Mesothelial cell of epicardium (in vitro differentiated cells): Measurements from ENCODE around the gene MYOM1. TPM values are rescaled to one million over a fixed set of nuclear protein-coding genes. Genes with fewer than 3 reads are reported as not detected.

Experiments
- DNase-seq, 2 experiments: peaks; one replicate each; pipeline ENCODE4 v3.0.0; 2021; ENCODE audit warnings: low spot score in 2 of 2; ENCODE audit not compliant: unreplicated experiment in 2 of 2
- H3K27ac Mint-ChIP-seq: 2 replicates; pipeline ENCODE4 v1.8.0; 2021; ENCODE audit warnings: mixed read lengths
- H3K27me3 Mint-ChIP-seq: 2 replicates; pipeline ENCODE4 v1.8.0; 2021; ENCODE audit warnings: low read depth, mixed read lengths
- H3K36me3 Mint-ChIP-seq: 2 replicates; pipeline ENCODE4 v1.8.0; 2021; ENCODE audit warnings: mixed read lengths
- H3K4me1 Mint-ChIP-seq: 2 replicates; pipeline ENCODE4 v1.8.0; 2021; ENCODE audit warnings: mixed read lengths
- H3K4me3 Mint-ChIP-seq: 2 replicates; pipeline ENCODE4 v1.8.0; 2021; ENCODE audit warnings: mild to moderate bottlenecking, moderate library complexity, mixed read lengths
- H3K9me3 Mint-ChIP-seq: 2 replicates; pipeline ENCODE4 v1.8.0; 2021; ENCODE audit warnings: mixed read lengths
- total RNA-seq: library from RNA; stranded (reverse); gene quantifications from 3 replicates; pipeline ENCODE4 v1.2.1, GENCODE V29; 2021
- TF ChIP-seq, protein P1 (sequence below): fragments of 200-600 bp; sonication (generic); IDR thresholded peaks from one replicate; pipeline ENCODE4 v1.5.0; 2021; ENCODE audit warnings: antibody characterized with exemption; ENCODE audit not compliant: unreplicated experiment

The MYOM1 gene
- total RNA-seq, 1 donor from 2014 or later: 2.8 TPM

DNA sequence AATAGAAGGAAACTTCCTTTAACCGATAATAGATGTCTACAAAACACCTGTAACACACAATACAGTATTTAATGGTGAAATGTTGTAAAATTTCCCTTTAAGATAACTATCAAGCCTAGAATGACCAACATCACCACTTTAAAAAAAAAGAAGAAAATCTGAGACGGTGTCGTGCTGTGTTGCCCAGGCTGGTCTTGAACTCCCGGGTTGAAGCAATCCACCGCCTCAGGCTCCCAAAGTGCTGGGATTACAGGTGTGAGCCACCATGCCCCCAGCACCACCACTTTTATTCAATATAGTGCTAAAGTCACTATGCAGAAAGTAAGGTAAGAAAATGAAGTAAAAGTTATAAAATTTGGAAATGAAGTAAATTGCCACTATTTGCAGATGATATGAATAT is 96.9 kb downstream of the MYOM1 start:
- peaks cover 15% of the 10 kb centered on the region for H3K9me3 Mint-ChIP-seq

DNA sequence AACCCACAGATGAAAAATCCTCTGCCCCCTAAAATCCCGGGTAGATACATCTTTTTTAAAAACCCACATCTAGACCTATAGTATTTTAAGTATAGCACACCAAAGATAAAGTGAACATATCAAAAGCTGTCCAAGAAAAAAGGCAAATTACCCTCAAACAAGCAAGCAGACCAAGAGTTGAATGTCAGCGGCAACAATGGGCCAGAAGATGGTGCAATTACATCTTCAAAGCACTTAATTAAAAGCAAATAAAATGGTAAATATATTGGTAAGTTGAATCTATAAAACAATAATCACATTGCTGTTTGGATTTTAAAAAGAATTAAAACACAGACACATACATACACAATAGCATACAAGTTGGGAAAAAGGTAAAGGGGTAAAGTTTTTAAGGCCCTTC is 98.5 kb downstream of the MYOM1 start:
- DNase-seq: no peak
- H3K27ac Mint-ChIP-seq: no peak overlapping the region
- peaks cover 8% of the 10 kb centered on the region for H3K36me3 Mint-ChIP-seq
- H3K9me3 Mint-ChIP-seq: peaks cover 15% of the 10 kb centered on the region
- no peaks in the 10 kb centered on the region for H3K27me3 Mint-ChIP-seq
- TF ChIP-seq, protein P1, sequence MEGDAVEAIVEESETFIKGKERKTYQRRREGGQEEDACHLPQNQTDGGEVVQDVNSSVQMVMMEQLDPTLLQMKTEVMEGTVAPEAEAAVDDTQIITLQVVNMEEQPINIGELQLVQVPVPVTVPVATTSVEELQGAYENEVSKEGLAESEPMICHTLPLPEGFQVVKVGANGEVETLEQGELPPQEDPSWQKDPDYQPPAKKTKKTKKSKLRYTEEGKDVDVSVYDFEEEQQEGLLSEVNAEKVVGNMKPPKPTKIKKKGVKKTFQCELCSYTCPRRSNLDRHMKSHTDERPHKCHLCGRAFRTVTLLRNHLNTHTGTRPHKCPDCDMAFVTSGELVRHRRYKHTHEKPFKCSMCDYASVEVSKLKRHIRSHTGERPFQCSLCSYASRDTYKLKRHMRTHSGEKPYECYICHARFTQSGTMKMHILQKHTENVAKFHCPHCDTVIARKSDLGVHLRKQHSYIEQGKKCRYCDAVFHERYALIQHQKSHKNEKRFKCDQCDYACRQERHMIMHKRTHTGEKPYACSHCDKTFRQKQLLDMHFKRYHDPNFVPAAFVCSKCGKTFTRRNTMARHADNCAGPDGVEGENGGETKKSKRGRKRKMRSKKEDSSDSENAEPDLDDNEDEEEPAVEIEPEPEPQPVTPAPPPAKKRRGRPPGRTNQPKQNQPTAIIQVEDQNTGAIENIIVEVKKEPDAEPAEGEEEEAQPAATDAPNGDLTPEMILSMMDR: no peak
- peaks cover 22% of the 10 kb centered on the region for H3K4me1 Mint-ChIP-seq
- H3K4me3 Mint-ChIP-seq: no peak overlapping the region

More for the DNA sequence above, 96.9 kb downstream of the MYOM1 start:
- DNase-seq: no peak
- Mint-ChIP-seq H3K4me1 (peaks cover 18% of the 10 kb centered on the region), H3K27me3 (no peaks in the 10 kb centered on the region), H3K4me3 (no peak overlapping the region), H3K27ac (no peak overlapping the region), H3K36me3 (peaks cover 8% of the 10 kb centered on the region)
- TF ChIP-seq, protein P1: no peak

DNA sequence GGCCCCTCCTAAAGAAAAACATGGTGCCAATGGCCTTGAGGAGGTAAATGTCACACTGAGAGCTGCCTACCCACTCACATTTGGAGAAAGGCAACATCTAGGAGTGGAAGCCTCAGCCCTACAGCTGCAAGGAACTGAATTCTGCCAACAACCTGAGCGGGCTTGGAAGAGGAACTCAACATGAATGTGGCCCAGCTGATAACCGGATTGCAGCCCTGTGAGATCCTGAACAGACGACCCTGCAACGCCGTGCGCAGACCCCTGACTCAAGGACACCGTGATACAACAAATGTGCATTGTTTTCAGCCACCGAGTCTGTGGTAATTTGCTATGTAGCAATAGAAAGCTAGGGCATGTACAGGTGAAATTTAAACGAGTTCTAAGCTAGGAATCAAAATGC is 99.4 kb downstream of the MYOM1 start:
- H3K9me3 Mint-ChIP-seq: peaks cover 14% of the 10 kb centered on the region
- no peak overlapping the region for H3K4me3 Mint-ChIP-seq
- H3K27ac Mint-ChIP-seq: no peak overlapping the region
- peaks cover 29% of the 10 kb centered on the region for H3K4me1 Mint-ChIP-seq
- TF ChIP-seq, protein P1: no peak
- H3K27me3 Mint-ChIP-seq: no peaks in the 10 kb centered on the region
- no peak for DNase-seq
- peaks cover 8% of the 10 kb centered on the region for H3K36me3 Mint-ChIP-seq

DNA sequence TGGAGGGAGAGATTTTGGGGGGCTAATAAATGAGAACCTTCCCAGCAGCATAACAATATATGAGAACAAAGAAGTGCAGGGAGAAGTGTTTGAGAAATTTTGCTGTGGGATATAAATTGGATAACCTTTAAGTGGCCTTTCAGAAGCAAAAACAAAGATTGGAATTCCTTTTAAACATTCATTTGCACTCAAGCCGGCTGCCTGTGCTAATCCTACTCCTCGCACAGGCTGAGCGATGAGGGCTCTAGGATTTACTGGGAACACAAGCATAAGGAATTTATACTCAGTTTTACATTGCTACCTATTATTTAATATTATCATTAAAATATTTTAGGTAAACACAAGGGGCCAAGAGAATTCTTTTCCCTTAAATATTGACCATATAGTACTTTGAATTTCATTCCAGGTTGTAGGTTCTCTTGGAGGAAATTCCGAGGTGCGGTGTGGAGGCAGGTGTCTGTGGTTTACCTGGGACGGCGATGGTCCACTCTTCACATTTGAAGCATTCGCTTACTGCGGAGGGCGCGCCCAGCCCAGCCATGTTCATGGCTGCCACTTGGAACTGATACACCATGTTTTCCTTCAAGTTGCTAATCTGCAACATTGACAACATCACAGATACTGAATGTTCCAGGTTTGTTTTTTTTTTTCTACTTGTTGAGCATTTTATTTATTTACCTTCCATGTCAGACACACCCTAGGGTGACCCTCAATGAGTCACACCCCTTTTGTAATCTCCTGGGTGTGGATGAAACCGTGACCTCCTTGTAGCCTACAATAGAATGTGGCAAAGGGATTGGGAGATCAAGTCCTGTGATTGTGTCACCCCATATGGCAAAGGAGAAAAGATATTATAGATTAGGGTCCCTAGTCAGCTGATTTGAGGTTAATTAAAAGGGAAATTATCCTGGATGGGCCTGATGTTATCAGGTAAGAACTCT is 100.1 kb downstream of the MYOM1 start:
- TF ChIP-seq, protein P1: no peak
- H3K27me3 Mint-ChIP-seq: no peaks in the 10 kb centered on the region
- peaks cover 8% of the 10 kb centered on the region for H3K9me3 Mint-ChIP-seq
- H3K4me1 Mint-ChIP-seq: peaks cover 35% of the 10 kb centered on the region
- H3K27ac Mint-ChIP-seq: peak overlapping the region; percentile 62
- H3K4me3 Mint-ChIP-seq: no peak overlapping the region
- peaks cover 3% of the 10 kb centered on the region for H3K36me3 Mint-ChIP-seq
- no peak for DNase-seq

DNA sequence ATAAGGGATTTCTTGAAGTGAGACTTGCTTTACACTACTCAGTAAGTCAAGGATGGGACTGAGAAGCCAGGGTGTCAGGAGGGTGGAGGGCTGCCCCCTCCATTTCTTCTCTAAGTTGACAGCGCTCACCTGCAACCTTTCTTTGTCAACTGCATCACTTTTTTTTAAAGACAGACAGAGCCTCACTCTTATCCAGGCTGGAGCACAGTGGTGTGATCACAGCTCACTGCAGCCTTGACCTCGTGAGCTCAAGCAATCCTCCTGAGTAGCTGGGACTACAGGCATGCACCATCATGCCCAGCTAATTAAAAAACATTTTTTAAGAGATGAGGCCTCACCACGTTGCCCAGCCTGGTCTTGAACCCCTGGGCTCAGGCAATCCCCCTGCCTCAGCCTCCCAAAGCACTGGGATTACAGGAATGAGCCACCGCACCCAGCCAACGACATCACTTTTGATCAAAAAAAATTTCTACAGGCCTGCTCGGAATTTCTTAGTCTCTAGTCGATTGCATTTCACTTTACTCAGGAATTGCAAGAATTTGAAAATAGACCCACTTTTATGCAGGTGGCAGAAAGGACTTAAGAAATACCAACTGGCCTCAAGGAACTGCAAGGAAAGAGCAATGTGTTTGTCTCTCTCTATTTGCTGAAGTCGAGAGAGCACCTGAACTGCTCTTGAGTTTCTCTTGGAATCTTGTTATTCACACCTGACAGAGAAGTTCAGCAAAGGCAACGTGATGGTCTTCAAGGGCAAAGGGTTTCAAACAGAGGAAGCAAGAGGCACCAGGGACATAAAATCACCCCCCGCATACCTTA is 101.4 kb downstream of the MYOM1 start:
- Mint-ChIP-seq H3K27me3 (no peaks in the 10 kb centered on the region), H3K9me3 (peaks cover 6% of the 10 kb centered on the region), H3K4me1 (peaks cover 38% of the 10 kb centered on the region), H3K4me3 (no peak overlapping the region), H3K36me3 (peaks cover 2% of the 10 kb centered on the region), H3K27ac (peak overlapping the region; percentile 80)
- DNase-seq: no peak
- TF ChIP-seq, protein P1: no peak
